Measurements from ENCODE around the gene ZNF503.

GRCh38 chr10:75418712-75419111, 17.1 kb upstream of the ZNF503 start:
- TF ChIP-seq EZH2 (IDR thresholded peaks at IDR 0.05) (no peak), POLR2AphosphoS5 (IDR thresholded peaks at IDR 0.05; ENCODE audit: borderline replicate concordance, low read depth, low read length) (no peak)
